ENCODE measurements around the gene ZFAND6. TPM values are rescaled to one million over a fixed set of nuclear protein-coding genes. Genes with fewer than 3 reads are reported as not detected.

The ZFAND6 gene
- total RNA-seq, 4 donors from 2014 or later: 85.1 to 151 (median 120) TPM

GRCh38 chr15:80055933-80056332 is 3.5 kb upstream of the ZFAND6 start:
- ATAC-seq (ENCODE audit: low FRiP score) (no peak), DNase-seq (ENCODE audit: low spot score) (no peak)
- TF ChIP-seq CTCF (IDR thresholded peaks at IDR 0.05): no peak

- no peak for DNase-seq (ENCODE audit: low spot score)
- TF ChIP-seq CTCF (IDR thresholded peaks at IDR 0.05): no peak
- no peak for ATAC-seq (ENCODE audit: low FRiP score)
Measured at GRCh38 chr15:80058044-80058443, 1.4 kb upstream of the ZFAND6 start.

- ATAC-seq (ENCODE audit: low FRiP score) (peak; percentile 90), DNase-seq (ENCODE audit: low spot score) (peak; percentile 28)
- TF ChIP-seq CTCF (IDR thresholded peaks at IDR 0.05): no peak
Measured at GRCh38 chr15:80059786-80060355, 395 bp downstream of the ZFAND6 start.

GRCh38 chr15:80060356-80061006 is 1.0 kb downstream of the ZFAND6 start:
- TF ChIP-seq CTCF (IDR thresholded peaks at IDR 0.05): no peak
- peak; percentile 33 for DNase-seq (ENCODE audit: low spot score)

GRCh38 chr15:80061582-80061981 is 2.1 kb downstream of the ZFAND6 start:
- ATAC-seq (ENCODE audit: low FRiP score): no peak
- no peak for TF ChIP-seq CTCF (IDR thresholded peaks at IDR 0.05)

More at GRCh38 chr15:80060356-80061006, 1.0 kb downstream of the ZFAND6 start:
- ATAC-seq (ENCODE audit: low FRiP score): no peak

GRCh38 chr15:80066912-80067311 is 7.4 kb downstream of the ZFAND6 start:
- no peak for DNase-seq (ENCODE audit: low spot score)
- no peak for TF ChIP-seq CTCF (IDR thresholded peaks at IDR 0.05)
- no peak for ATAC-seq (ENCODE audit: low FRiP score)

More at GRCh38 chr15:80061582-80061981, 2.1 kb downstream of the ZFAND6 start:
- DNase-seq (ENCODE audit: low spot score): no peak

- ATAC-seq (ENCODE audit: low FRiP score) (no peak), DNase-seq (ENCODE audit: low spot score) (no peak)
- no peak for TF ChIP-seq CTCF (IDR thresholded peaks at IDR 0.05)
Measured at GRCh38 chr15:80068578-80068977, 9.1 kb downstream of the ZFAND6 start.
